Ishikawa (cell line): ENCODE results near the gene TATDN2.

Experiments
- CEBPB ChIP-seq: IDR thresholded peaks from 2 replicates; pipeline ENCODE4 v1.6.1; 2012
- CREB1 ChIP-seq: IDR thresholded peaks from 2 replicates; pipeline ENCODE4 v1.6.1; 2012; ENCODE audit warnings: low read depth
- EGR1 ChIP-seq: IDR thresholded peaks from 2 replicates; pipeline ENCODE4 v1.6.1; 2012
- EP300 ChIP-seq: IDR thresholded peaks from 2 replicates; pipeline ENCODE4 v1.6.1; 2012; ENCODE audit warnings: borderline replicate concordance
- FOXM1 ChIP-seq: IDR thresholded peaks from 2 replicates; pipeline ENCODE4 v1.6.1; 2012; ENCODE audit warnings: low read depth, borderline replicate concordance
- MAX ChIP-seq: IDR thresholded peaks from 2 replicates; pipeline ENCODE4 v1.6.1; 2012
- NFIC ChIP-seq: IDR thresholded peaks from 2 replicates; pipeline ENCODE4 v1.6.1; 2012
- RAD21 ChIP-seq: IDR thresholded peaks from 2 replicates; pipeline ENCODE4 v1.6.1; 2012; ENCODE audit warnings: low read depth
- REST ChIP-seq: IDR thresholded peaks from 2 replicates; pipeline ENCODE4 v1.6.1; 2012; ENCODE audit warnings: low read depth, mild to moderate bottlenecking
- TAF1 ChIP-seq: IDR thresholded peaks from 2 replicates; pipeline ENCODE4 v1.6.1; 2012; ENCODE audit warnings: low read depth, mild to moderate bottlenecking
- TCF12 ChIP-seq: IDR thresholded peaks from 2 replicates; pipeline ENCODE4 v1.6.1; 2012; ENCODE audit warnings: low read depth
- TEAD4 ChIP-seq: IDR thresholded peaks from 2 replicates; pipeline ENCODE4 v1.6.1; 2012
- USF1 ChIP-seq: IDR thresholded peaks from 2 replicates; pipeline ENCODE4 v1.6.1; 2012
- YY1 ChIP-seq: IDR thresholded peaks from 2 replicates; pipeline ENCODE4 v1.6.1; 2012; ENCODE audit warnings: low read depth
- ZBTB7A ChIP-seq: IDR thresholded peaks from 2 replicates; pipeline ENCODE4 v1.6.1; 2012; ENCODE audit warnings: low read depth

TATDN2 gene

GRCh38 chr3:10205451-10206165 lies 42.7 kb upstream of the TATDN2 start:
- TF ChIP-seq RAD21 = no peak
- peak; percentile 46; the same call in 1 of the 2 replicates for TF ChIP-seq USF1
- TF ChIP-seq TCF12 = peak; percentile 59; the same call in 1 of the 2 replicates
- no peak for TF ChIP-seq CEBPB
- no peak for TF ChIP-seq REST
- no peak for TF ChIP-seq TAF1
- TF ChIP-seq MAX = no peak
- peak; percentile 19; the same call in 1 of the 2 replicates for TF ChIP-seq TEAD4
- TF ChIP-seq EGR1 = no peak
- peak; percentile 77 for TF ChIP-seq NFIC
- TF ChIP-seq CREB1 = no peak
- TF ChIP-seq YY1 = no peak
- no peak for TF ChIP-seq FOXM1
- TF ChIP-seq EP300 = no peak; the same call in 1 of the 2 replicates
- TF ChIP-seq ZBTB7A = no peak

- TF ChIP-seq TAF1 = no peak
Observed at GRCh38 chr3:10206166-10206511, 42.1 kb upstream of the TATDN2 start.

GRCh38 chr3:10213156-10213792 lies 35.0 kb upstream of the TATDN2 start:
- TF ChIP-seq MAX (no peak), TAF1 (no peak), EGR1 (no peak), FOXM1 (no peak)

GRCh38 chr3:10215578-10216368 lies 32.5 kb upstream of the TATDN2 start:
- no peak for TF ChIP-seq TEAD4
- no peak for TF ChIP-seq NFIC
- TF ChIP-seq TCF12 = no peak
- no peak for TF ChIP-seq TAF1
- TF ChIP-seq CEBPB = no peak
- no peak for TF ChIP-seq USF1
- TF ChIP-seq FOXM1 = no peak

GRCh38 chr3:10217359-10217758 lies 30.9 kb upstream of the TATDN2 start:
- TF ChIP-seq CREB1 = no peak

- TF ChIP-seq CREB1 (no peak), NFIC (no peak), TCF12 (no peak), TAF1 (no peak), MAX (no peak), YY1 (no peak), USF1 (no peak), EGR1 (no peak), FOXM1 (no peak), REST (no peak), ZBTB7A (no peak), RAD21 (no peak), TEAD4 (no peak), CEBPB (no peak)
Observed at GRCh38 chr3:10219737-10220136, 28.5 kb upstream of the TATDN2 start.
